SU-DHL-6 (cell line): ENCODE data around the gene ARHGAP8.

Experiments used
- H2AFZ ChIP-seq: fragments of 200-600 bp; sonication (generic); 2 replicates; pipeline ENCODE4 v1.6.1; 2014; ENCODE audit warnings: low read depth, mild to moderate bottlenecking, moderate library complexity, mixed read lengths, antibody characterized with exemption, low read length; ENCODE audit not compliant: severe bottlenecking
- H3F3A ChIP-seq: fragments of 200-600 bp; shearing (Covaris generic); 2 replicates; pipeline ENCODE4 v1.6.0; 2016; ENCODE audit warnings: antibody characterized with exemption, mild to moderate bottlenecking; ENCODE audit not compliant: insufficient read depth
- H3K27ac ChIP-seq: fragments of 200-600 bp; sonication (generic); 2 replicates; pipeline ENCODE4 v1.5.1; 2016; ENCODE audit warnings: low read depth, mild to moderate bottlenecking, low read length, moderate library complexity, mixed read lengths
- H3K27me3 ChIP-seq: fragments of 200-600 bp; sonication (generic), shearing (Covaris generic); 2 replicates; pipeline ENCODE4 v1.6.0; 2014; ENCODE audit warnings: mild to moderate bottlenecking, low read length
- H3K36me3 ChIP-seq: fragments of 200-600 bp; sonication (generic); 2 replicates; pipeline ENCODE4 v1.6.1; 2014; ENCODE audit warnings: mild to moderate bottlenecking, low read length, mixed read lengths
- H3K4me2 ChIP-seq: fragments of 300-600, 200-600 bp; shearing (Covaris generic), sonication (generic); 2 replicates; pipeline ENCODE4 v1.6.0; 2014; ENCODE audit warnings: low read length, low read depth, mild to moderate bottlenecking; ENCODE audit not compliant: poor library complexity, severe bottlenecking
- H3K4me3 ChIP-seq: fragments of 200-600 bp; sonication (generic); 2 replicates; pipeline ENCODE4 v1.5.1; 2014; ENCODE audit warnings: antibody characterized with exemption, low read length, mild to moderate bottlenecking, mixed read lengths; ENCODE audit not compliant: insufficient read depth, poor library complexity, severe bottlenecking
- H3K79me2 ChIP-seq: fragments of 200-600 bp; sonication (generic); 2 replicates; pipeline ENCODE4 v1.6.1; 2014; ENCODE audit warnings: mild to moderate bottlenecking, low read length, moderate library complexity; ENCODE audit not compliant: insufficient read depth
- H3K9ac ChIP-seq: fragments of 200-600 bp; sonication (generic); 2 replicates; pipeline ENCODE4 v1.7.0; 2014; ENCODE audit warnings: mild to moderate bottlenecking, low read length
- H3K9me2 ChIP-seq: fragments of 200-600 bp; sonication (generic); replicated peaks from 2 replicates; pipeline ENCODE4 v1.6.1; 2014; ENCODE audit warnings: low read length; ENCODE audit not compliant: insufficient read depth
- H3K9me3 ChIP-seq: fragments of 200-600 bp; sonication (generic); 2 replicates; pipeline ENCODE4 v1.6.1; 2014; ENCODE audit warnings: low read length, mixed read lengths; ENCODE audit not compliant: insufficient read depth
- H4K20me1 ChIP-seq: fragments of 200-600 bp; sonication (generic); 2 replicates; pipeline ENCODE4 v1.6.1; 2014; ENCODE audit warnings: low read depth, mild to moderate bottlenecking, antibody characterized with exemption, low read length, moderate library complexity, mixed read lengths
- CTCF ChIP-seq: fragments of 200-600 bp; sonication (generic); IDR thresholded peaks from one replicate; pipeline ENCODE4 v1.5.1; 2017; ENCODE audit warnings: antibody characterized with exemption, mild to moderate bottlenecking, low read length, moderate library complexity; ENCODE audit not compliant: insufficient read depth, poor library complexity, severe bottlenecking
- EZH2phosphoT487 ChIP-seq: fragments of 200-600 bp; sonication (generic), shearing (Covaris generic); conservative IDR thresholded peaks from 2 replicates; pipeline ENCODE4 v1.6.1; 2018; ENCODE audit warnings: mild to moderate bottlenecking, antibody characterized with exemption, low read length, moderate library complexity, mixed read lengths

ARHGAP8 gene

GRCh38 chr22:44892803-44893730 is 140.7 kb downstream of the ARHGAP8 start:
- H4K20me1 ChIP-seq: no peaks in the 10 kb centered on the region
- H2AFZ ChIP-seq: no peak overlapping the region
- H3K27me3 ChIP-seq: no peaks in the 10 kb centered on the region
- H3K9ac ChIP-seq: no peak overlapping the region
- H3F3A ChIP-seq: no peaks in the 10 kb centered on the region
- no peak overlapping the region for H3K27ac ChIP-seq
- H3K4me2 ChIP-seq: no peak overlapping the region
- H3K9me2 ChIP-seq: no peaks in the 10 kb centered on the region
- no peak overlapping the region for H3K4me3 ChIP-seq
- no peaks in the 10 kb centered on the region for H3K9me3 ChIP-seq
- H3K79me2 ChIP-seq: no peaks in the 10 kb centered on the region
- no peaks in the 10 kb centered on the region for H3K36me3 ChIP-seq
- TF ChIP-seq EZH2phosphoT487 (no peak), CTCF (no peak)

DNA sequence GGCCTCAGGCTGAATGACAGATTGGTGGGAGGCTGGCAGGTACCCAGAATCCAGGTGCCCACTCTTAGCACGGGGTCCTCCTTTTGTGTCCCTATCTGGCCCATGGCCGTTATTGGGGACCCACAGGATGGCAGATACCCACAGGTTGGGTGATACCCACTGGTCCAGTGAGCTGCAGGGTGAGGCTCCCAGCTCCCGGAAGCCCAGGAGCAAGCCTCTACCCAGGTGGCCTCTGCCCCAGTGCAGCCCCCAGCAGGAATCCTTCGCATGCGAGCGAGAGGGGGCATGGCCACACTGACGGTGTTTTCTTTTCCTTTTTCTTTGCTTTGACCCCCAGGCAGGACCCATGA is 141.3 kb downstream of the ARHGAP8 start:
- Histone ChIP-seq H3F3A (no peaks in the 10 kb centered on the region), H3K9ac (no peak overlapping the region), H3K27me3 (no peaks in the 10 kb centered on the region), H3K79me2 (no peaks in the 10 kb centered on the region), H4K20me1 (no peaks in the 10 kb centered on the region), H3K36me3 (no peaks in the 10 kb centered on the region), H3K4me3 (no peak overlapping the region), H3K27ac (no peak overlapping the region), H3K9me3 (no peaks in the 10 kb centered on the region), H3K4me2 (no peak overlapping the region), H3K9me2 (no peaks in the 10 kb centered on the region), H2AFZ (no peak overlapping the region)
- no peak for TF ChIP-seq CTCF

GRCh38 chr22:44894321-44894720 is 141.9 kb downstream of the ARHGAP8 start:
- Histone ChIP-seq H3K79me2 (no peaks in the 10 kb centered on the region), H3K4me3 (no peak overlapping the region), H3K9me3 (no peaks in the 10 kb centered on the region), H4K20me1 (no peaks in the 10 kb centered on the region), H3F3A (no peaks in the 10 kb centered on the region), H3K9ac (no peak overlapping the region), H3K9me2 (no peaks in the 10 kb centered on the region), H3K4me2 (no peak overlapping the region), H3K36me3 (no peaks in the 10 kb centered on the region), H3K27ac (no peak overlapping the region), H3K27me3 (no peaks in the 10 kb centered on the region), H2AFZ (no peak overlapping the region)
- TF ChIP-seq EZH2phosphoT487: no peak
- no peak for TF ChIP-seq CTCF
